ENCODE data around the gene VSNL1.

The VSNL1 gene

GRCh38 chr2:17689010-17689409, 148.5 kb downstream of the VSNL1 start:
- DNase-seq (ENCODE audit: low read depth): no peak
- no peak overlapping the region for H3K4me3 ChIP-seq (ENCODE audit: low read depth, low read length)
- no peak for TF ChIP-seq CTCF (IDR thresholded peaks at IDR 0.05; ENCODE audit: control insufficient read depth, extremely low read depth, insufficient read depth)

- no peak for TF ChIP-seq CTCF (IDR thresholded peaks at IDR 0.05; ENCODE audit: control insufficient read depth, extremely low read depth, insufficient read depth)
- no peak for DNase-seq (ENCODE audit: low read depth)
- no peak overlapping the region for H3K4me3 ChIP-seq (ENCODE audit: low read depth, low read length)
Measured at GRCh38 chr2:17690776-17691175, 150.3 kb downstream of the VSNL1 start.

Data from LNCaP clone FGC (cell line).